Dendritic cell treated with granulocyte-macrophage colony-stimulating factor and Interleukin-4, amounts not matched to agents 40 ng/mL and 50 ng/mL, for 4 days (primary cell): ENCODE results near the gene MANBA.

Source experiments
- H3K27ac Mint-ChIP-seq: one replicate; pipeline ENCODE4 v1.8.0; 2022; ENCODE audit warnings: mild to moderate bottlenecking, mixed read lengths
- H3K27me3 Mint-ChIP-seq: one replicate; pipeline ENCODE4 v1.8.0; 2022; ENCODE audit warnings: mild to moderate bottlenecking, mixed read lengths
- H3K36me3 Mint-ChIP-seq: one replicate; pipeline ENCODE4 v1.8.0; 2022; ENCODE audit warnings: low read depth, mixed read lengths
- H3K4me1 Mint-ChIP-seq: one replicate; pipeline ENCODE4 v1.8.0; 2022; ENCODE audit warnings: low read depth, mixed read lengths
- H3K4me3 Mint-ChIP-seq: one replicate; pipeline ENCODE4 v1.8.0; 2022; ENCODE audit warnings: mild to moderate bottlenecking, moderate library complexity, mixed read lengths
- H3K9me3 Mint-ChIP-seq: one replicate; pipeline ENCODE4 v1.8.0; 2022; ENCODE audit warnings: mixed read lengths
- intact Hi-C: fragments of 100-400 bp; cut with micrococcal nuclease; formaldehyde crosslinking; loops from one replicate; pipeline ENCODE4 v1.15.0; 2022

Gene MANBA

DNA sequence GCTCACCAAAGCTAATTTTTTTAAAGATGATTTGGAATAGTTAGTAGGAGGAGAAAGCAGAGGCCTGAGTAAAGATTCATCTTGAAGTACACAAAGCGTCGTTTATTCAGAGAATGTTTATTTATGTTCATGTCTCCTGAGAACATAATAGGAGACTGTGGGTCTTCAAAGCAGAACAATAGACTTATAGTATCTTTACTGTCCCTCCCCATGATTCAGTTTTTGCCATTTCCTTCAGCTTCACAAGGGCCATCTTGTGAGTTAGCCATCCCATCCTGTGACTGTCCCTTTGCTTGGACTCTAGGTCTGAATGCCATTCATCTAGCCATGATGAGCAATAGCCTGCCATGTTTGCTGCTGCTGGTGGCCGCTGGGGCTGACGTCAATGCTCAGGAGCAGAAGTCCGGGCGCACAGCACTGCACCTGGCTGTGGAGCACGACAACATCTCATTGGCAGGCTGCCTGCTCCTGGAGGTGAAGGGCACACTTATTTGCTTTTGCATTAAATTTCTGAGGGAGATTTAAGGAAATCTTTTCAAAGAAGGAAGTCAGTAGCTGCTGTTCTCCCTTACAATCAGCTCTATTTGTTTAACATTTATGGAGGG is 153.8 kb downstream of the MANBA start:
- Mint-ChIP-seq H3K27me3 (no peaks in the 10 kb centered on the region), H3K9me3 (no peaks in the 10 kb centered on the region), H3K27ac (no peak overlapping the region), H3K36me3 (peaks cover 87% of the 10 kb centered on the region), H3K4me3 (no peak overlapping the region), H3K4me1 (no peaks in the 10 kb centered on the region)
- intact Hi-C loops: no loop called here

DNA sequence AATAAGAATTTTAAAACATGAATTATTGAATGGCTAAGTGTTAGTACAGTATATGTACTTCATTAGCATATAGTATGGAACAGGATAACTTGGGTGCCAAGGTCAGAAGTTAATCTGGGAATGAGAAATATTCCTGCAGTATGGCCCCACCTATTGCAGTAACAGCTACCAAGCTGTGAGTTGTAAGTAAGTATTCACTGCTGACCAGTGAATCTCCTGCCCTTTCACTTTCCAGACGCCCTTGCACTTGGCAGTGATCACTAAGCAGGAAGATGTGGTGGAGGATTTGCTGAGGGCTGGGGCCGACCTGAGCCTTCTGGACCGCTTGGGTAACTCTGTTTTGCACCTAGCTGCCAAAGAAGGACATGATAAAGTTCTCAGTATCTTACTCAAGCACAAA is 154.5 kb downstream of the MANBA start:
- intact Hi-C loops: no loop called here
- Mint-ChIP-seq H3K36me3 (peaks cover 87% of the 10 kb centered on the region), H3K27me3 (no peaks in the 10 kb centered on the region), H3K27ac (no peak overlapping the region), H3K9me3 (no peaks in the 10 kb centered on the region), H3K4me1 (no peaks in the 10 kb centered on the region), H3K4me3 (no peak overlapping the region)

DNA sequence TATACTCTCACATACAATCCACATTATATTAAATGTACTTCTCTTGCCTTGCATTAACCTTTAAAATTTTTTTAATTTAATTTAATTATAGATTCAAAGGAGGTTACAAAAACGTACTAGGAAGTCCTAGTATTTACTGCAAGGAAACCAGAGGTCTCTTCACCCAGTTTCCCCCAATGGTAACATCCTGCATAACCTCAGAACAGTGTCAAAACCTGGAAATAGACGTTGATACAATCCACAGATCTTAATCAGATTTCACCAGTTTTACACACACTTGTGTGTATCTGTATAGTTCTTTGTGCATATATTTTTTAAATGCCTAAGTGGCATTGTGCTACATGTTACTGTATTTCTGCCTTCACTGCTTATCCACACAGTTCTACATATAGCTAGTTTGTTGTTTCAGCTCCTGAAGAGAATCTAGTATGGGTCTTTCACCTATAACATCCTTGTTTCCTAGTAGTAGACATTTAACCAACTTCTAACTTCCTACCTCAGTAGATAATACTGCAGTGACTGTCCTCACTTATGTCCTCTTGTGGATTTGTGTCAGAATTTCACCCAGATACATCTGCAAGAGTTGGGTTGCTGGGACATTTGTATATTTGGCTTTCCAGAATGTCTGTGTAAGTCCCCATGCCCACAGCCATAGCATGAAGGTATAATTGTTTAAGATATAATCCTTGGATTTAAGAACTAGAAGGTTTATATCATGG is 156.4 kb downstream of the MANBA start:
- H3K4me1 Mint-ChIP-seq: no peaks in the 10 kb centered on the region
- no peaks in the 10 kb centered on the region for H3K9me3 Mint-ChIP-seq
- no peaks in the 10 kb centered on the region for H3K27me3 Mint-ChIP-seq
- no peak overlapping the region for H3K27ac Mint-ChIP-seq
- peaks cover 87% of the 10 kb centered on the region for H3K36me3 Mint-ChIP-seq
- H3K4me3 Mint-ChIP-seq: no peak overlapping the region
- intact Hi-C loops: no loop called here

DNA sequence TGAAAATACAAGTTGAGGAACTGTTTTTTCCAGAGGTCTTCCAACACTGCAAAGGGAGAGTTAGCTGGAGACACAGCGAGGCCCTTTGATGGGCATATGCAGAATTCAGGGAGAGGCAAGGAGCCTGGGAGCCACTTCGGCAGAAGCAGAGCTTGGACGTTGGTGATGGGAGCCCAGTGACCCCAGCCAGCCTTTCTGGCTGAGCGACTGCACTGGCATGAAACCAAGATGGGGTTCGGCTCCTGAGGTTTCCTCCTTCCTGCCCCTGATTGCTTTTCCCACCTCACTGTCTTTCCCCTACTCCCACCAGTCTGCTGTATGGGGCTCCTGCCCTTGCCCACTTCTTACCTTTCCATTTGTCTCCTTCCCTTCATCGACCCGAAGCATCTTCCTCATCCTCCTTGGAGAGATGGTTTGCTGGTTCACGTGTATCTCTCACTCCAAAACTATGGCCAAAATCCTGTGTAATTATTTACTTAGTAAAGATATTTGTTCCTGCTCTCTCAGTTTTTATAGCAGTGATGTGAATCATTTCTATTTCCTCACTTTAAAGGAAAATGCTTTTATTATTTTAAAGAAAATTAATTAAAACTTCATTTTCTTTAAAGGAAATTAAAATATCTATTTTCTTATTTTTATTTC is 159.1 kb downstream of the MANBA start:
- Mint-ChIP-seq H3K36me3 (peaks cover 87% of the 10 kb centered on the region), H3K4me1 (peaks cover 22% of the 10 kb centered on the region), H3K4me3 (no peak overlapping the region), H3K27ac (no peak overlapping the region), H3K27me3 (no peaks in the 10 kb centered on the region), H3K9me3 (no peaks in the 10 kb centered on the region)
- intact Hi-C loops: no loop called here

DNA sequence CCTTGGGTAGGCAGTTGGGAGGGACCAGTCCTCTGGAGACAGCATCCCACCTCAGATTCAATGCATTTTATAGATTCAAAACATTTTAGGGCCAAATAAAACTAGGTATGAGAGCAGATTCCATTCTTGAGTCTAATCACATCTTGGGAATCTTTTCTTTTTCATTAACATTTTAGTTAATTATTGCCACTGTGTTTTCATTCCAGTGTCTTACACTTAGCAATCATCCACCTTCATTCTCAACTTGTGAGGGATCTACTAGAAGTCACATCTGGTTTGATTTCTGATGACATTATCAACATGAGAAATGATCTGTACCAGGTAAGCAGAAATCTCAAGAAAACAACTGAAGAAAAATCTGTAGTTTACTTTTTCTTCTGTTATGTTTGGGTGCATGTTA is 160.1 kb downstream of the MANBA start:
- intact Hi-C loops: no loop called here
- peaks cover 91% of the 10 kb centered on the region for H3K36me3 Mint-ChIP-seq
- no peaks in the 10 kb centered on the region for H3K9me3 Mint-ChIP-seq
- H3K27me3 Mint-ChIP-seq: no peaks in the 10 kb centered on the region
- no peak overlapping the region for H3K4me3 Mint-ChIP-seq
- peaks cover 31% of the 10 kb centered on the region for H3K4me1 Mint-ChIP-seq
- H3K27ac Mint-ChIP-seq: peak overlapping the region; percentile 27

DNA sequence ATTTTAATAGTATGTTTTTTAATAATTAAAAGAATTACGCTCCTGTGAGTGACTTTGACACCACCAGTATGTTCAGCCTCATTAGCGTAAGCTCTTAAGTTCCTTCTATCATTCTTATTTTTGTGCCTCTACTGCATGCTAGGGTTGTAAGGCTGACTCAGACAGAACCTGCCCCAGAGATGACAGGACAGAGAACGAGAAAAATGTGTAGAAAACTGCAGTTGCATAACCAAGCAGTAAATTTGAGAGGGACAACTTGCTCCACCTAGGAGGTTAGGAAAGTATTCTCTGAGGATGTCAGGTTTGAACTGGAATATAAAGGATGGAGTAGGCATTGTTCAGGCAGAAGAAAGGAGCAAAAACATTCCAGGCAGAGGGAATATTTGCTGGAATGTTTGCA is 160.9 kb downstream of the MANBA start:
- Mint-ChIP-seq H3K9me3 (no peaks in the 10 kb centered on the region), H3K27ac (no peak overlapping the region), H3K4me3 (no peak overlapping the region), H3K36me3 (peaks cover 94% of the 10 kb centered on the region), H3K27me3 (no peaks in the 10 kb centered on the region), H3K4me1 (peaks cover 31% of the 10 kb centered on the region)
- intact Hi-C loops: no loop called here

DNA sequence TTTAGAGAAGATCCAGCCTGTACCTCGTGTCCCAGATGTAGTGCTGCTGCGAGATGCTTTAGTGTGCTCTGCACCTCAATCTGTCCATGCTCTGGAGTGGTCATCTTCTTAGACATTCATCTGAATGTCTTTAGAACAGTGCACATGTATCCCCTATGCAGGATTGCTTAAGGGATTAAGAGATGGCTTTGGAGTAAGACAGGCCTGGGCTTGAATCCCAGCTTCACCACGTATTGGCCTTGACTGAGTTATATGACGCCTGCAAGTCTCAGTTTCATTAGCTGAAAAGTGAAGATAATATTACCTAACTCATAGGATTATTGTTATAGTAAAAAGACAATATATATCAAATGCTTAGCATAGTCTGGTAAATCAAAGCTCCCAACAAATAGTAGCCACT is 161.3 kb downstream of the MANBA start:
- Mint-ChIP-seq H3K4me1 (peaks cover 31% of the 10 kb centered on the region), H3K4me3 (no peak overlapping the region), H3K9me3 (no peaks in the 10 kb centered on the region), H3K27me3 (no peaks in the 10 kb centered on the region), H3K27ac (peak overlapping the region; percentile 74), H3K36me3 (peaks cover 94% of the 10 kb centered on the region)
- intact Hi-C loops: no loop called here

DNA sequence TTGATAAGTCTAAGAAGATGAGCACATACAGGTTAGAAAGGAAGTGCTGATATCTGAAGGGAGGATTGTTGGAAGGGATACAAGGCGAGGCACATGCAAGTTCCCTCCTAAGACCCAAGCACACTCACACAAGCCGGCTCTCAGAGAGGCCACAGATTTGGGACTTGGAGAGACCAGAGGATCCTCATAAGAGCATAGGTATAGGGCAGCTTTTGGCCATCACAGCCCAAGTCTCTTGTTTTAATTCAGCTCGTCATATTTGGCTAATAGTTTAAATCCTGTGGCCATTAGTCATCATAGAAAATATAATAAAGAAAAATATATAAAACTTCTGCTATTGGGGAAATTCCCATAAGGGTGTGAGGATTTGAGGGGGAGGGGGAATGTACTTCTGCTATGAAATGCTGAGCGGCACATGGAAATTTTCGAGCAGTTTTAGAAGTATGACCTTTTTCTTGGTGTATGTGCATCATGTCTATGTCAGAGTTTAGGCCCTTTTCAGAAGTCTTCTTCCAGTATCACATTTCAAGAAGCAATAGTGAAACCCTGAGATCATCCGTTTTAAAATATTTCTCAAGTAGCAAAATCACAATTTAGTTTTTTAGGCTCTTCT is 161.9 kb downstream of the MANBA start:
- H3K4me3 Mint-ChIP-seq: no peak overlapping the region

DNA sequence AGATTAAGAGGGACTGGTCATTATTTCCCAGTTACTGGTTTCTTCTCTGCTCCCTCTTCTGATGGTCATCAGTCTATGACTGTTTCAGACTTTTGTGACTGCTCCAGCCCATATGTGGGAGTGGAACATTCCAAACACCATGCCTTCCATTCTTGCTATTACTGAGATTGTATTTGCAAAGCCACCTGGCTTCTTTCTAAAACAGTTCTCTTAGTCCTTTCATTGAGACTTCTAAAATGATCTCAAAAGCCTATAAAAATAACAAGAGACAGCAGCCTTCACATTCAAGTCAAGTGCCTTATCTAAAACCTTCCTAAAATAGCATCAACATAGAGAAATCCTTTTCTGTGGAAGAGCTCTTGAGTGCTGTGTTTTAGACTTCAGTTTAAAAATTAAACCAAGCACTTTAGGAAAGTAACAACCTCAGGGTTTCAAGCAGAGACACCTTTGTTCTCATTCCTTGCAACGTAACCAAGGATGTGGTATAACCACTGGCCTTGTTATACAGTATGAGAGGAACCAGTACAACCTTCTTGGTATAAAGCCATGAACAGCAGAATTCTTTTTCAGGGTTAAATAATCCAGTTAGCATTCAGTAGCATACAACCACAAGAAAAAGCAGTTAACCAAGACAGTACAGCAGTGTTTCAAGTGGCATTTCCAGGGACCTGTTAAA is 162.5 kb downstream of the MANBA start:
- Mint-ChIP-seq H3K9me3 (no peaks in the 10 kb centered on the region), H3K27me3 (no peaks in the 10 kb centered on the region), H3K4me3 (no peak overlapping the region), H3K36me3 (peaks cover 96% of the 10 kb centered on the region), H3K27ac (peak overlapping the region; percentile 74), H3K4me1 (peaks cover 34% of the 10 kb centered on the region)
- intact Hi-C loops: no loop called here

More for the DNA sequence above, 161.9 kb downstream of the MANBA start:
- intact Hi-C loops: no loop called here
- Mint-ChIP-seq H3K36me3 (peaks cover 98% of the 10 kb centered on the region), H3K27me3 (no peaks in the 10 kb centered on the region), H3K4me1 (peaks cover 31% of the 10 kb centered on the region), H3K9me3 (no peaks in the 10 kb centered on the region), H3K27ac (peak overlapping the region; percentile 74)

DNA sequence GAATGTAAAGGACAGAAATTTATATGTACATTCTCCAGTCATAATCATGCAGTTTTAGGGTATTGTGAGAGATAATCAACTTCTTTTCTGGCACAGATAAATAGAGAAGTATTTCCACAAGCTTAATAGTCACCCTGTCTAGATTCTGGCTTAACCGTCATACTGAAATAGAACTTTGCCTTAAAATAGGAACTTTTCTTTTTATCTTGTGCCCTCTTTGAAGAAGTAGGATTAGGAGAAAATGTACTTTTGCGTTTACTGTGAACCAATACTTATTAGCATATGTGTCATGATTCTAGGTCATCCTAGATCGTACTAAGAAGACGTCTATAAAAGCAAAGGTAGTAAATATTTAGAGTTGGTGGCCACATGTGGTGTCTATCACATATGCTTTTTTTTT is 164.2 kb downstream of the MANBA start:
- Mint-ChIP-seq H3K9me3 (no peaks in the 10 kb centered on the region), H3K4me3 (no peak overlapping the region), H3K36me3 (peaks cover 92% of the 10 kb centered on the region), H3K4me1 (peaks cover 51% of the 10 kb centered on the region), H3K27me3 (no peaks in the 10 kb centered on the region), H3K27ac (no peak overlapping the region)
- intact Hi-C loops: no loop called here

DNA sequence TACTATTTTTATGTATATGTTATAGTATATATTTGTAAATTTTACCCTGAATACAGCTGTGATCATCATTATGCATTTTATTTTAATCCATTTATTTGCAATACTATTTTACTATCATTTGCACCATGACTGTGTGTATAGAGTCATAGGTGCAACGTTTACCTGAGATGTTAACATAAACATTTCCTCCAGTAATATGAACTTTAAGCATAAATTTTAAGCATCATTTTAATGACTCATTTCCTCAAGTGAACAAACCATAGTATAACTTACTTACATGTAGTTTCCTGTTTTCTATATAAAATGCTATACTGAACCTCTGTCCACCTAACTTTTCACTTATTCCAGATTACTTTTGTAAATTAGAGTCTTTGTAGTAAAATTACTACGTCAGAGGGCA is 166.8 kb downstream of the MANBA start:
- Mint-ChIP-seq H3K4me1 (peaks cover 64% of the 10 kb centered on the region), H3K36me3 (peaks cover 90% of the 10 kb centered on the region), H3K27me3 (no peaks in the 10 kb centered on the region), H3K9me3 (no peaks in the 10 kb centered on the region), H3K27ac (no peak overlapping the region), H3K4me3 (no peak overlapping the region)
- intact Hi-C loops: no loop called here

DNA sequence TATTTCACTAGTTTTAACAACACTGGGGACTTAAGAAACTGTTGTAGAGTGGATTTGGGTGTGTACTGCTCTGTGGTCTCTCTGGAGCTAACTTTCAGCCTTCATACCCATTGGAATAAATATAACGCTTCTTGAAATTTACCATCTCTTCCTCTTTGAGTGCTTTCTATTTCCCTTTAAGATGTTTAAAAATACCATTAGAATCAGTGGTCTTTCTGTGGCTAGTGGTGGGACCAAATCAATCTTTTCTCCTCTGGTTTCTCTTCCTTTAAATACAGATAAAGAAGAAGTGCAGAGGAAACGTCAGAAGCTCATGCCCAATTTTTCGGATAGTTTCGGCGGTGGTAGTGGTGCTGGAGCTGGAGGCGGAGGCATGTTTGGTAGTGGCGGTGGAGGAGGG is 167.6 kb downstream of the MANBA start:
- H3K4me3 Mint-ChIP-seq: peak overlapping the region; percentile 26
- peaks cover 55% of the 10 kb centered on the region for H3K4me1 Mint-ChIP-seq
- no peaks in the 10 kb centered on the region for H3K27me3 Mint-ChIP-seq
- peak overlapping the region; percentile 37 for H3K27ac Mint-ChIP-seq
- no peaks in the 10 kb centered on the region for H3K9me3 Mint-ChIP-seq
- peaks cover 85% of the 10 kb centered on the region for H3K36me3 Mint-ChIP-seq
- intact Hi-C loops: no loop called here

DNA sequence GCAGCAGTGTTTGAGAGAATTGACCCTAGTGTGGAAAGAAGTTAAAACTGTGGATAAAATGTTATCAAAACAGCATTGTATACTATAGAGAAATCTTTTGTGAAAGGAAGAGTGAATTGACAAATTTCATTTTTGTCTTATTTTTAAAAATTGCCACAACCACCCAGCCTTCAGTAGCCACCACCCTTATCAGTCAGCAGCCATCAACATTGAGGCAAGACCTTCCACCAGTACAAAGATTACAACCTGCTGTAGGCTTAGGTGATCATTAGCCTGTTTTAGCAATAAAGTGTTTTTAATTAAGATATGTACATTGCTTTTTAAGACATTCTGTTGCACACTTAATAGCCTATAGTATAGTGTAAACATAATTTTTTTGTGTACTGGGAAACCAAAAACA is 168.5 kb downstream of the MANBA start:
- intact Hi-C loops: no loop called here
- no peaks in the 10 kb centered on the region for H3K9me3 Mint-ChIP-seq
- H3K36me3 Mint-ChIP-seq: peaks cover 85% of the 10 kb centered on the region
- peaks cover 46% of the 10 kb centered on the region for H3K4me1 Mint-ChIP-seq
- H3K27me3 Mint-ChIP-seq: no peaks in the 10 kb centered on the region
- no peak overlapping the region for H3K27ac Mint-ChIP-seq
- H3K4me3 Mint-ChIP-seq: no peak overlapping the region

DNA sequence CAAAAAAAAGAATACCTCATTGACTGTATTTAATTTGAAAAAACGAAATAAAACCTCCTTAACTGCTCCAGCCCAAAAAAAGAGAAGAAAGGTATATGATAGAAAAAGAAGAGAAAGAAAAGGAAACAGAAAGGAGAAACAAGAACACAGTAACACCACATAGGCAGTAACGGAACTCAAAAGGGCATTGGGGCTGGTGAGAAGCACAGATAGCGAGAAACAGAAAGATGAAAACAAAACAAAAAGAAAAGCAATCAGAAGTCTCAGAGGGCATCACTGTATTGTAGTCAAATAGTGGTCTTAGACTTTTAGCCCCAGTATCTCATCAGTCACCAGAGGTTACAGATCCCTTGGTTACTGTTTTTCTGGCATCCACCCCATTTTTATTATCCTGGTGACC is 171.0 kb downstream of the MANBA start:
- peaks cover 43% of the 10 kb centered on the region for H3K4me1 Mint-ChIP-seq
- no peak overlapping the region for H3K4me3 Mint-ChIP-seq
- H3K27me3 Mint-ChIP-seq: no peaks in the 10 kb centered on the region
- H3K27ac Mint-ChIP-seq: no peak overlapping the region
- no peaks in the 10 kb centered on the region for H3K9me3 Mint-ChIP-seq
- intact Hi-C loops: no loop called here
- peaks cover 86% of the 10 kb centered on the region for H3K36me3 Mint-ChIP-seq
